GM12875 (cell line): ENCODE data around the gene ZNF740.

Experiments
- H3K4me3 ChIP-seq: one replicate; pipeline ENCODE4 v1.5.1; 2011; ENCODE audit warnings: low read depth, low read length, control low read depth
- TF ChIP-seq, protein P1 (sequence below): IDR thresholded peaks from 2 replicates; pipeline ENCODE4 v1.5.1; 2011; ENCODE audit warnings: low read depth, mild to moderate bottlenecking, control low read depth, inconsistent platforms, low read length, moderate library complexity, borderline replicate concordance; ENCODE audit not compliant: insufficient read depth

Gene ZNF740

DNA sequence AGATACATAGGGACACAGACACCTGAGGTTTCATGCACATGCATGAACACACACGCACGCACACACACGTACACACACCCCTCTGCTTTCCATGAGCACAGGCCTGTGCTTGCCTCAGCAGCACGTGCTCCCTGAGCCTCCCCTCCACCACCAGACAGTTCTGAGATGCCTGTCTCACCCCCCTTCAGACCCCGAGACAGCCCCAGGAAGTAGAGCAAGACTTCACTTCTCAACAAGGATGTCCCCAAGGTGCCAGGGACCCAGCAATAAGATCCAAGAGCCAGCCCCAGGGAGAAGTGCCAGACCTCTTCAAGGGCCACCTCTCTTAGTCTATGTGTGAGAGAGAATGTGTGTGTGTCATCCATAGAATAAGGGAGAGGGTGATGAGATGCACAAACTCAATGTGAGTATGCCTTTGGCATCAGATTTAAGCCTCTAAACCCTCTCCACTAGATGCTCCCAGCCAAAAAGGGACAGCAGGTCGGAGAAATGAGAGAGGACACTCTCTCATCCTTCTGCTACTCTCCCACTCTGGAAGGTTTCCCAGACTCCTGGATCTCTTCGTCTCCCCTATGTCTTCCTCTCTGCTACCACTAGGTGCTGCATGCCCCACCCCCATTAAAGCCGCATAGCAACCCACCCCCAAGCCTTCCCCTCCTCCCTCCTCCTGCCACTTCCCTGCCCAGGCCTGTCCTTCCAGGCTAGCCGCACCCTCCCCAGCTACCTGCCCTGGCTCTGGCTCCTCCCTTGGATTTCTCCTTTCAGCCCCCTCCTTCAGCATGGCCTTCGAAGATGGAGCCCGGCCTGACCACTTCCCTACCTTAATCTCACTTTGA is 43.8 kb downstream of the ZNF740 start:
- no peak overlapping the region for H3K4me3 ChIP-seq
- TF ChIP-seq, protein P1, sequence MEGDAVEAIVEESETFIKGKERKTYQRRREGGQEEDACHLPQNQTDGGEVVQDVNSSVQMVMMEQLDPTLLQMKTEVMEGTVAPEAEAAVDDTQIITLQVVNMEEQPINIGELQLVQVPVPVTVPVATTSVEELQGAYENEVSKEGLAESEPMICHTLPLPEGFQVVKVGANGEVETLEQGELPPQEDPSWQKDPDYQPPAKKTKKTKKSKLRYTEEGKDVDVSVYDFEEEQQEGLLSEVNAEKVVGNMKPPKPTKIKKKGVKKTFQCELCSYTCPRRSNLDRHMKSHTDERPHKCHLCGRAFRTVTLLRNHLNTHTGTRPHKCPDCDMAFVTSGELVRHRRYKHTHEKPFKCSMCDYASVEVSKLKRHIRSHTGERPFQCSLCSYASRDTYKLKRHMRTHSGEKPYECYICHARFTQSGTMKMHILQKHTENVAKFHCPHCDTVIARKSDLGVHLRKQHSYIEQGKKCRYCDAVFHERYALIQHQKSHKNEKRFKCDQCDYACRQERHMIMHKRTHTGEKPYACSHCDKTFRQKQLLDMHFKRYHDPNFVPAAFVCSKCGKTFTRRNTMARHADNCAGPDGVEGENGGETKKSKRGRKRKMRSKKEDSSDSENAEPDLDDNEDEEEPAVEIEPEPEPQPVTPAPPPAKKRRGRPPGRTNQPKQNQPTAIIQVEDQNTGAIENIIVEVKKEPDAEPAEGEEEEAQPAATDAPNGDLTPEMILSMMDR = no peak

DNA sequence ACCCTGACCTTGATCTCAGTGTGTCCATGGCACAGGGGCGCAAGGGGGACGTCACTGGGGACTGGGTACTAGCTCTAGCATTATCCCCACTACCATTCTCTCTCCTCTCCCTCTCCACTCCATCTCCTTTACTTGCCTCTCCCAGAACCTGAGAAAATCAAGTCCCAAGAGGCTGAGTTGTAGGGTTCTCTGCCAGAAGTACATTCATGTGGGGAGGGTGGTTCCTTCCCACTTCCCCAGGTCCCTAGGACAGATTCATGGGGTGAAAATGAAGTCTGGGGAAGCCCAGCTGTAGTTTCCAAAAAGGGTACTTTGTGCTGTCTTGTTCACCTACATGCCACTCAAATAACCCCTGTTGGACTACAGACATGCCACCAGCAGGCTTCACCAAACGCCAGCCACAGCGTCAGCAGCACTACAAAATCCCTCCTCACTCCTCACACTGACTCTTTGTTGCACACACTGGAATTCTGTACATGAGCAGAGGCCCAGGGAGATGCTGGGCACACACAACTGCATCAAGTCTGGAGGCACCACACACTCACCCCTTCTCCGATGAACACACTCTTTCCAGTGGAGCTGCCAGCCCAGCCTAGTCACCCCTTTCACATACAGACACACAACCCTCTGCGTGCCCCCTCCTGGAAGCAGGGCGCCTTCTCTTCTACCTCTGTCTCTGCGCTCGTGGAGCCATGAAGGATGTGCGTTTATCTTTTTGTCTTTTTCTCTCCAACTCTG is 44.5 kb downstream of the ZNF740 start:
- TF ChIP-seq, protein P1 = no peak
- H3K4me3 ChIP-seq = no peak overlapping the region

DNA sequence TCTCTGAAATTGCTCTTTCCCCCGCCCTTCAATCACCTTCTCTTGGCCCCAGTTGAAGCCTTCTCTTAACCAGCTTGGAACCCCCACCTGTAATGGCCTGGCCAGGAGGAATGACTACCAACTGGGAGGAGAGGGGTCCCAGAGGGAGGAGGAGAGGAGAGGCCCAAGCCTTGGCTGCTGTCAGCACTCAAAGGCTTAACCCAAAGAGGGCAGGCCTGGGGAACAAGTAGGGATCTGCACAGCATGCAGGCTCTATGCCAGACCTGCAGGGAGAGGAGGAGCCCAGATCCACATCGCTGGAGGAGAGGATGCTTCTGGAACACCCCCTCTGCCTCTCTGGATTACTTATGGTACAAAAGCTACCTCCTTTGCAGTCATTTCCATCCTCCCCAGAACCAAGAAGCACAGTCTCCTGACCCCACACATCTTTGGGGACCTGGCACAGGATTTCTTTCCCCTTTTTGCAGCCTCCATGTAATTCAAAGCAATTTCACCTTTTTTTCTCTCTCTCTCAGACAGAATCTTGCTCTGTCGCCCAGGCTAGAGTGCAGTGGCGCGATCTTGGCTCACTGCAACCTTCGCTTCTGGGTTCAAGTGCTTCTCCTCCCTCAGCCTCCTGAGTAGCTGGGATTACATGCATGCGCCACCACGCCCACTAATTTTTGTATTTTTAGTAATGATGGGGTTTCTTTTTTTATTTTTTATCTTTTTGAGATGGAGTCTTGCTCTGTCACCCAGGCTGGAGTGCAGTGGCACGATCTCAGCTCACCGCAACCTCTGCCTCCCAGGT is 45.3 kb downstream of the ZNF740 start:
- TF ChIP-seq, protein P1 = no peak
- H3K4me3 ChIP-seq = no peak overlapping the region

DNA sequence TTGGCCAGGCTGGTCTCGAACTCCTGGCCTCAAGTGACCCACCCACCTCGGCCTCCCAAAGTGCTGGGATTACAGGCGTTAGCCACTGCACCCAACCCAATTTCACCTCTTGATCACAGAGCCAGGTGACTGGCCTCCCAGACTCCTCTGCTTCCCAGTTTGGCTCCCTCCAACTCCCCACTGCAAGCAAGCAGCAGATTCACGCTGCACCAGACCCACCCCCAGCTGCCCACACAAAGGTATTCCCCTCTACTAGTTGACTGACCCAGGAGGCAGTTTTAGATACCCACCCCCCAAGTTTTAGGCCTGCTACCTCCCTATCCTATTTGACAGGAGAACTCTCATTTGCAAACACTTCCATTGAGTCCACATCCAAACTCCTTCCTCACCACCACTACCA is 46.3 kb downstream of the ZNF740 start:
- TF ChIP-seq, protein P1 = no peak
- H3K4me3 ChIP-seq = no peak overlapping the region

DNA sequence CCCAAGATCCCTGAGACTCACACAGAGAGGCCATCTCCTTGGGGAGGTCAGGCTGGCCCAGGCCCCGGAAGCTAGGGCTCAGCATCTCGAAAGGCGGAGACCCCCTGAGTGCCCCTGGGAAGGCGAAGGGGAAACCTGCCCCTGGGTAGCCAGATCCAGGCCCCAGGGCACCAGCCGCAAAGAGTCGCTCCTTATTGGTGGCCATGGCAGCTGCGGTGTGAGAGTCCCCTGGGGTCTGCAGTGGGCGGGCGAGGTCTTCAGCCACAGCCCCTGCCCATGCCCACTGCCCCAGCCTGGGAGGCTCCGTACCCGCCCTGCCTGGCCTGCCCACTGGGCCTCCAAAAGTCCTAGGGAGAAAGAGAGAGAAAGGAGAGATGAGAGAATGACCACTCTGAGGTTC is 46.8 kb downstream of the ZNF740 start:
- TF ChIP-seq, protein P1 = no peak
- no peak overlapping the region for H3K4me3 ChIP-seq

DNA sequence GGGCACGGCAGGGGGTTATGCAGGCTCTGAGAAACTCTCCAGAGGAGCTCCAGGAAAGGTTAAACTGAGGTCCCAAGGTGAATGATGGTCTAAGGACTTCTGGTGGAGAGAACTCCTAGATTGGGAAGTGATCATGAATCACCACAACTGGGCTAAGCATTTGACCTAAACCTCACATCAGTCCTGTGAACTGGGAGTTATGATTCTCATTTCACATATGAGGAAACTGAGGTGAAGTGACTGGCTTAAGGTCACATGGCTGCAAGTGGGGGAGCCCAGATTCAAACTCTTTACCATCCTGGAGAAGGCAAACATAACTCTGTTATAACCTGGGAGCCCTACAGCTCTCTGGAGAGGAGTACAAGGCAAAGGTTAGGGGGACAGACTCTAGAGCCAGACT is 47.3 kb downstream of the ZNF740 start:
- TF ChIP-seq, protein P1 = no peak

DNA sequence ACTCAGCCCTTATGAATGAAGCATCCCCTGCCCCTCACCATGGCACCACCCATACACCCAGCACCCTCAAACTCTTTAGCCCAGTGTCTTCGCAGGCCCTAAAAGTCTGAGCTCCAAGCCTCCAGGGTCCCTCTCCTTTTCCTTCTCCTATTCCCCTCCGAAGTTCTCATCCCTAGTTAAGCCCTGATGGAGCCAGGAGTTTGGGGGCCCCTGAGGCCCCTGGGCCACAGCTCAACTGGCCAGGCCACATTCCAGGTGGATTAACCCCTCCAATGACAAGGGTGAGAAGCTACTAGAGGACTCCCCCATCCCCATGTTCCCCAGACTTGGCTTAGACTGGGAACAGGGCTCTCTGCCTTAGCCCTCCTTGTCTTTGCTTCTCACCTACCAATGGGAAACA is 48.9 kb downstream of the ZNF740 start:
- TF ChIP-seq, protein P1 = no peak
- no peak overlapping the region for H3K4me3 ChIP-seq

More for the DNA sequence above, 47.3 kb downstream of the ZNF740 start:
- no peak overlapping the region for H3K4me3 ChIP-seq
